BJ (cell line): Measurements from ENCODE around the gene ADAMTS17. TPM values are rescaled to one million over a fixed set of nuclear protein-coding genes. Genes with fewer than 3 reads are reported as not detected.

ENCODE experiments used
- CTCF ChIA-PET: fragments of 350-600 bp; formaldehyde crosslinking; extraction: SDS; loops from one replicate; lab custom pipeline; 2021; ENCODE audit warnings: antibody characterized with exemption, inconsistent platforms; lab: Yijun Ruan, JAX
- POLR2A ChIA-PET: fragments of 300-600 bp; sonication (Branson Sonifier 250); formaldehyde crosslinking; extraction: SDS; loops from one replicate; lab custom pipeline; 2021; ENCODE audit warnings: antibody characterized with exemption; lab: Charles Lee
- DNase-seq: peaks from one replicate; pipeline ENCODE4 v3.0.0-alpha.2; 2011; ENCODE audit warnings: low read depth
- H3K27me3 ChIP-seq: 2 replicates; pipeline ENCODE4 v1.6.0; 2011; ENCODE audit warnings: low read length; ENCODE audit not compliant: control insufficient read depth, insufficient read depth
- H3K36me3 ChIP-seq: 2 replicates; pipeline ENCODE4 v1.5.1; 2011; ENCODE audit warnings: low read length; ENCODE audit not compliant: control insufficient read depth, insufficient read depth
- H3K4me3 ChIP-seq: 2 replicates; pipeline ENCODE4 v1.5.1; 2011; ENCODE audit warnings: low read depth, mild to moderate bottlenecking, control low read depth, low read length
- polyA plus RNA-seq: library from polyadenylated mRNA; depleted of rRNA; stranded (reverse); fragments of >200 nt; gene quantifications from 2 replicates; pipeline ENCODE4 v1.2.3, GENCODE V29; 2011
- TF ChIP-seq, protein P1 (sequence below): IDR thresholded peaks from 2 replicates; pipeline ENCODE4 v1.5.1; 2011; ENCODE audit warnings: low read depth, mild to moderate bottlenecking, control low read depth, inconsistent platforms, low read length, moderate library complexity; ENCODE audit not compliant: insufficient read depth

ADAMTS17 gene
- polyA plus RNA-seq, 1 experiment, result not detected

DNA sequence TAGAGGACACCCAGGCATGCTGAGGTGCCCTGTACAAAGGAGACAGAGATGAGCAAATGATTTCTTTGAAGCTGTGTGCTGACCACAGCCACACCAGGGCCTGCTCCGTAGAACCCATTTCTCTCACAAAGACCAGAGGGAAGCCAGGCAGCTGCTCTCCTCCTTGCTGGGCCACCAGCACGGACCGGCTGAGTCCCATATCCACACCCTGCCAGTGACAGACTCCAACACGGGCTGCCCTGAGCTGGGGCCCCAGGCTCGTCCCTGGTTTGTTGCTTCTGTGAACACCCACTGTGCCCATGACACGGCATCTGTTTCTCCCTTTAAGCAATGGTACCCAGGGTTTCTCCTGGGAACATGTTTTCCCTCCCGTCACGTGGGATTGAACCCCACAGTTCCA lies 284.5 kb downstream of the ADAMTS17 start:
- Histone ChIP-seq H3K27me3 (no peaks in the 10 kb centered on the region), H3K4me3 (no peak overlapping the region), H3K36me3 (no peaks in the 10 kb centered on the region)
- ChIA-PET CTCF (no interaction called here), POLR2A (no interaction called here)
- DNase-seq, result no peak
- TF ChIP-seq, protein P1, sequence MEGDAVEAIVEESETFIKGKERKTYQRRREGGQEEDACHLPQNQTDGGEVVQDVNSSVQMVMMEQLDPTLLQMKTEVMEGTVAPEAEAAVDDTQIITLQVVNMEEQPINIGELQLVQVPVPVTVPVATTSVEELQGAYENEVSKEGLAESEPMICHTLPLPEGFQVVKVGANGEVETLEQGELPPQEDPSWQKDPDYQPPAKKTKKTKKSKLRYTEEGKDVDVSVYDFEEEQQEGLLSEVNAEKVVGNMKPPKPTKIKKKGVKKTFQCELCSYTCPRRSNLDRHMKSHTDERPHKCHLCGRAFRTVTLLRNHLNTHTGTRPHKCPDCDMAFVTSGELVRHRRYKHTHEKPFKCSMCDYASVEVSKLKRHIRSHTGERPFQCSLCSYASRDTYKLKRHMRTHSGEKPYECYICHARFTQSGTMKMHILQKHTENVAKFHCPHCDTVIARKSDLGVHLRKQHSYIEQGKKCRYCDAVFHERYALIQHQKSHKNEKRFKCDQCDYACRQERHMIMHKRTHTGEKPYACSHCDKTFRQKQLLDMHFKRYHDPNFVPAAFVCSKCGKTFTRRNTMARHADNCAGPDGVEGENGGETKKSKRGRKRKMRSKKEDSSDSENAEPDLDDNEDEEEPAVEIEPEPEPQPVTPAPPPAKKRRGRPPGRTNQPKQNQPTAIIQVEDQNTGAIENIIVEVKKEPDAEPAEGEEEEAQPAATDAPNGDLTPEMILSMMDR, result no peak

DNA sequence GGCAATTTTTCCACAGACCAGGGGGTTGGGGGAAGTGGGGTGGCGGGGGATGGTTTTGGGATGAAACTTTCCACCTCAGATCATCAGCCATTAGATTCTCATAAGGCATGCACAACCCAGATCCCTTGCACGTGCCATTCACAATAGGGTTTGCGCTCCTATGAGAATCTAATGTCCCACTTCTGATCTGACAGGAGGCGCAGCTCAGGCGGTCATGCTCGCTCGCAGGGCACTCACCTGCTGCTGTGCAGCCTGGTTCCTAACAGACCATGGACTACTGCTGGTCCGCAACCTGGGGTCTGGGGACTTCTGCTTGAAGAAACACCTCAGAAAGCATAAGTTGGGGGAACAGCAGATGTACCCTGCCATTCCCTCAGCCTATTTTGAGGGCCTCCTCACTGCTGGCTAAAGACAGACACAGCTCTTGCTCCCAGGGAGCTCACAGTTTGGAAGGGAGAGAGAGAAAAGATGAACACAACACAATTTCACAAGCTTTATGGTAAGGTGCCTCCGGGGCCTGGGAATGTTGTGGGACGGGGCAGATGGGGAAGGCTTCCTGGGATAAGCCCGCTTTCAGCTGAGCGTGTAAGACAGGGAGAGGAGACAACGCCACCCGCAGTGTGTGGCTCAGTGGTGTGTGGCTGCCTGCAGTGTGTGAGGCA lies 285.2 kb downstream of the ADAMTS17 start:
- TF ChIP-seq, protein P1, result no peak
- no peak overlapping the region for H3K4me3 ChIP-seq
- H3K27me3 ChIP-seq, result no peaks in the 10 kb centered on the region
- H3K36me3 ChIP-seq, result no peaks in the 10 kb centered on the region
- DNase-seq, result no peak
- CTCF ChIA-PET, result no interaction called here
- POLR2A ChIA-PET, result no interaction called here

DNA sequence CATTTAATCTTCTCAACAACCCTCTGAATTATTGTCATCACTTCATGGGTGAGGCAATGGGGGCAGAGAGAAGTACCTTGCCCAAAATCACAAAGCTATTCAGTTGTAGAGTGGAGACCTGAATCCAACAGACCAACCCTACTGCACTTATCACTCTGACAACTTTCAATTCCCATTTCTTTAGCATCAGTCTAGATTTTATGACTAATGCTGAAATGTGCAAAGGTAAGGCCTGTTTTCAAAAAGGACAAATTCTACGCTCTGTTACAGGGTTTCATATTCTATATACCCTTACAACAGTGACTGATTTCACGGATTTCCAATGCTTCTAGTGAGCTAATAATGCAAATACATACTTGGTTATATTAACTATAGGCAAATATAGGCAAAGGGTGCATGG lies 286.0 kb downstream of the ADAMTS17 start:
- no peaks in the 10 kb centered on the region for H3K27me3 ChIP-seq
- ChIA-PET POLR2A (no interaction called here), CTCF (no interaction called here)
- H3K36me3 ChIP-seq, result no peaks in the 10 kb centered on the region
- no peak overlapping the region for H3K4me3 ChIP-seq
- TF ChIP-seq, protein P1, result no peak
- DNase-seq, result no peak

DNA sequence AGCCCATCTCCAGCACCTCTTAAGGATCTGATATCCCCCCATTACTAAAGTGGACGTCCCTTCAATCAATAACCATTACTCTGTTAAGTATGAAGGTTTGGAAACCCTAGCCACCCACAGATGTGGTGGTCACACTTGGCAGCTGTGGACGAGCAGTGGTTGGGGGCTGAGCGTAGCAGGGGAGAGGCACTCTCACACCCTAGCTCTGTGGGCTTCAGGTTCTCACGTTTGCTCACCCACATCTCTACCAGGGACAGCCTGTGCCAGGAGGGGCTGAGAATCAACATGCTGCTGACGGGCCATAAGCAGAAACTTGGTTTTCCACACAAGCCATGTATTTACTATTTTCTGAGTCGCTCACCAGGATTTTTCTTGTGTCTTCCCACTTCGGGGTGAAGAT lies 287.2 kb downstream of the ADAMTS17 start:
- H3K4me3 ChIP-seq, result no peak overlapping the region
- no peaks in the 10 kb centered on the region for H3K27me3 ChIP-seq
- POLR2A ChIA-PET, result no interaction called here
- DNase-seq, result no peak
- no peaks in the 10 kb centered on the region for H3K36me3 ChIP-seq
- CTCF ChIA-PET, result no interaction called here
- TF ChIP-seq, protein P1, result no peak

DNA sequence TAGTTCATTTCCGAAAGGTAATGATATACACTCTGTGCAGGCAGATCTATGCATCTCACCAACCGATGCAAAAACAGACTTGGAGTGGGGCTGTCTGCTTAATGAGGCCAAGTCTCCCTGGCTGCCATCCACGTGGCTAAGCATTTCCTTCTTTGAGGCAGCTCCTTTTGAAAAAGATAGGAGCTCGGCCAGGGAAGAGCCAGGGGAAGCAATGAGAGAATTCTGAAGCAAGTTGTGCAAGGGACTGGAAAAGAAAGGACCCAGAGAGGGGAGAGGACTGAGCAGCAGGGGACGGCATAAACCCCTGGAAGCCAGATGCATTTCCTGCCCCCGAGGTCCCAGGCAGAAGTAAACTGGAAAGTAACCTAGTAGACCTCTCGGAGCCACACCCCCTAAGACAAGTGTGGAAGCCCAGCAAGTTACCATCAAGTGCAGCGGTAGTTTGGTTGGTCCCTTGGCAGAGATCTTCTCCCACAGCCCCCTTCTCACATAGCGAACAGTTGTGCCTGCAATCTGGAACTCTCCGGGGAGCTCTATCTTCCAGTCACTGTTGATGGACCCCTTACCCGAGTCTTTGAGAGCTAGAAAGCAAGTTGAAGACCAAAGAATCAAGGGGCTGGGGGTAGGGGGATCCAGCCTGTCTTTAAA lies 288.2 kb downstream of the ADAMTS17 start:
- no peaks in the 10 kb centered on the region for H3K36me3 ChIP-seq
- CTCF ChIA-PET, result no interaction called here
- no peak overlapping the region for H3K4me3 ChIP-seq
- no peak for DNase-seq
- TF ChIP-seq, protein P1, result no peak
- POLR2A ChIA-PET, result no interaction called here
- H3K27me3 ChIP-seq, result no peaks in the 10 kb centered on the region
